Endothelial cell of umbilical vein (primary cell): ENCODE data around the gene GUCY1A1. TPM values are rescaled to one million over a fixed set of nuclear protein-coding genes. Genes with fewer than 3 reads are reported as not detected.

Source experiments
- BruUV-seq: library from RNA; stranded (reverse); fragments of 400-500 nt; replicated peaks from 2 replicates; lab custom pipeline; 2021; lab: Mats Ljungman, UMichigan
- CTCF ChIA-PET: fragments of 300-600, 350-600 bp; sonication (Branson Sonifier 250); formaldehyde crosslinking; loops from one replicate; lab custom pipeline; 2021; ENCODE audit warnings: antibody characterized with exemption, inconsistent platforms; lab: Charles Lee
- POLR2A ChIA-PET: fragments of 300-600, 350-600 bp; sonication (Branson Sonifier 250); formaldehyde crosslinking; loops from one replicate; lab custom pipeline; 2021; ENCODE audit warnings: antibody characterized with exemption, inconsistent platforms; lab: Charles Lee
- DNase-seq: peaks from one replicate; pipeline ENCODE4 v3.0.0-alpha.2; 2011; ENCODE audit warnings: low read depth, low spot score
- FAIRE-seq: peaks from 2 replicates; lab custom pipeline; 2011; peaks lifted over from hg19 to GRCh38; lab: Jason Lieb, UNC
- H2AFZ ChIP-seq: 2 replicates; pipeline ENCODE4 v1.6.0; 2012; ENCODE audit warnings: low read depth, low read length, control low read depth, inconsistent platforms
- H3K27ac ChIP-seq: 2 replicates; pipeline ENCODE4 v1.5.1; 2011; ENCODE audit warnings: low read depth, mild to moderate bottlenecking, control low read depth, low read length, moderate library complexity; ENCODE audit not compliant: insufficient read depth
- H3K27me3 ChIP-seq, 2 experiments: 2 replicates each; pipeline versions ENCODE4 v1.6.0 to v1.6.1; 2011; ENCODE audit warnings: low read length in 2 of 2, mixed read lengths in 1 of 2; ENCODE audit not compliant: control insufficient read depth in 2 of 2, insufficient read depth in 2 of 2
- H3K36me3 ChIP-seq, 2 experiments: 2 replicates in 1 of 2; 3 replicates in 1 of 2; pipeline ENCODE4 v1.5.1; 2011; ENCODE audit warnings: low read length in 2 of 2, mild to moderate bottlenecking in 1 of 2, moderate library complexity in 1 of 2; ENCODE audit not compliant: control insufficient read depth in 2 of 2, insufficient read depth in 2 of 2; ENCODE audit errors: extremely low read depth in 1 of 2
- H3K4me1 ChIP-seq: 3 replicates; pipeline ENCODE4 v1.5.1; 2011; ENCODE audit warnings: mild to moderate bottlenecking, low read length; ENCODE audit not compliant: control insufficient read depth, insufficient read depth; ENCODE audit errors: extremely low read depth
- H3K4me2 ChIP-seq: 2 replicates; pipeline ENCODE4 v1.6.1; 2011; ENCODE audit warnings: low read length, control low read depth, mixed read lengths; ENCODE audit not compliant: insufficient read depth
- H3K4me3 ChIP-seq, 3 experiments: fragments of 200-600 bp in 1 of 3; sonication (generic), shearing (Covaris generic) in 1 of 3; replicated peaks in 1 of 3; 2 replicates each; pipeline ENCODE4 v1.5.1; 2011 to 2016; ENCODE audit warnings: control low read depth in 3 of 3, low read length in 3 of 3, mild to moderate bottlenecking in 2 of 3, inconsistent platforms in 1 of 3, low read depth in 1 of 3, moderate library complexity in 1 of 3; ENCODE audit not compliant: insufficient read depth in 1 of 3
- H3K79me2 ChIP-seq: 2 replicates; pipeline ENCODE4 v1.6.0; 2012; ENCODE audit warnings: low read length, inconsistent platforms; ENCODE audit not compliant: control insufficient read depth, insufficient read depth
- H3K9ac ChIP-seq: replicated peaks from 2 replicates; pipeline ENCODE3; 2011; ENCODE audit warnings: low read length, control low read depth; ENCODE audit not compliant: insufficient read depth; ENCODE audit errors: extremely low read depth
- H3K9me1 ChIP-seq: replicated peaks from 3 replicates; pipeline ENCODE4 v1.6.0; 2011; ENCODE audit warnings: mild to moderate bottlenecking, low read length; ENCODE audit not compliant: control insufficient read depth, insufficient read depth; ENCODE audit errors: extremely low read depth
- H3K9me3 ChIP-seq: replicated peaks from 2 replicates; pipeline ENCODE4 v1.5.1; 2012; ENCODE audit warnings: low read length, inconsistent platforms; ENCODE audit not compliant: control insufficient read depth, insufficient read depth
- H4K20me1 ChIP-seq: replicated peaks from 2 replicates; pipeline ENCODE3; 2011; ENCODE audit warnings: mild to moderate bottlenecking, low read length; ENCODE audit not compliant: control insufficient read depth, insufficient read depth; ENCODE audit errors: extremely low read depth
- EZH2 ChIP-seq: IDR thresholded peaks from 2 replicates; pipeline ENCODE4 v1.6.1; 2012; ENCODE audit warnings: borderline replicate concordance, low read depth, mild to moderate bottlenecking, moderate library complexity, low read length, inconsistent platforms; ENCODE audit not compliant: severe bottlenecking
- FOS ChIP-seq: IDR thresholded peaks from 2 replicates; pipeline ENCODE4 v1.6.1; 2011; ENCODE audit warnings: mild to moderate bottlenecking, low read length, moderate library complexity, borderline replicate concordance; ENCODE audit not compliant: insufficient read depth
- GATA2 ChIP-seq: IDR thresholded peaks from 2 replicates; pipeline ENCODE4 v1.7.0; 2011; ENCODE audit warnings: low read depth, mild to moderate bottlenecking, moderate library complexity, mixed read lengths, low read length; ENCODE audit not compliant: insufficient read length, insufficient read depth
- JUN ChIP-seq: IDR thresholded peaks from 2 replicates; pipeline ENCODE4 v1.6.1; 2011; ENCODE audit warnings: borderline replicate concordance, low read depth; ENCODE audit not compliant: insufficient read length, insufficient read depth
- MYC ChIP-seq: IDR thresholded peaks from one replicate; pipeline ENCODE4 v1.6.1; 2011; ENCODE audit warnings: mild to moderate bottlenecking, low read depth, low read length
- POLR2A ChIP-seq: IDR thresholded peaks from 2 replicates; pipeline ENCODE4 v1.6.1; 2012; ENCODE audit warnings: low read depth, mild to moderate bottlenecking, control low read depth, low read length
- POLR2AphosphoS5 ChIP-seq: IDR thresholded peaks from 2 replicates; pipeline ENCODE4 v1.6.1; 2012; ENCODE audit warnings: low read depth, mild to moderate bottlenecking, control low read depth, low read length, moderate library complexity; ENCODE audit not compliant: insufficient read depth
- dilution Hi-C: fragments of 300-500 bp; cut with MboI; formaldehyde crosslinking; loops from one replicate; pipeline ENCODE4 v1.15.0; 2019; ENCODE audit warnings: low sequenced_read_pairs; ENCODE audit not compliant: extremely low pct_ligation_motif_present
- intact Hi-C: fragments of 100-400 bp; cut with micrococcal nuclease; formaldehyde crosslinking; loops from one replicate; pipeline ENCODE4 v1.10.0; 2022
- polyA plus RNA-seq, 4 experiments: library from polyadenylated mRNA; depleted of rRNA in 3 of 4; stranded (reverse) in 3 of 4; unstranded in 1 of 4; fragments of >200 nt; gene quantifications; 2 replicates each; pipeline versions ENCODE4 v1.2.1 to v1.2.3, GENCODE V29; 2011 to 2012; ENCODE audit warnings: missing spikeins in 1 of 4
- total RNA-seq: library from RNA; stranded (reverse); gene quantifications from 2 replicates; pipeline ENCODE4 v1.2.3, GENCODE V29; 2021
- TF ChIP-seq, protein P1 (sequence below): IDR thresholded peaks from 2 replicates; pipeline ENCODE4 v1.6.1; 2011; ENCODE audit not compliant: insufficient read depth, insufficient read length
- TF ChIP-seq, protein P2 (sequence below), 2 donors: IDR thresholded peaks; 1 replicate in 1 of 2; 2 replicates in 1 of 2; pipeline ENCODE4 v1.5.1; 2011; ENCODE audit warnings: low read length in 2 of 2, mild to moderate bottlenecking in 2 of 2, moderate library complexity in 2 of 2, control low read depth in 1 of 2, inconsistent platforms in 1 of 2, low read depth in 1 of 2; ENCODE audit not compliant: insufficient read depth in 1 of 2; ENCODE audit errors: extremely low read depth in 1 of 2

Gene GUCY1A1
- total and polyA plus RNA-seq, 2 donors (not counting 3 experiments of a cell fraction or from before 2014, with no cell fraction given) = 1.3 to 4.4 TPM

DNA sequence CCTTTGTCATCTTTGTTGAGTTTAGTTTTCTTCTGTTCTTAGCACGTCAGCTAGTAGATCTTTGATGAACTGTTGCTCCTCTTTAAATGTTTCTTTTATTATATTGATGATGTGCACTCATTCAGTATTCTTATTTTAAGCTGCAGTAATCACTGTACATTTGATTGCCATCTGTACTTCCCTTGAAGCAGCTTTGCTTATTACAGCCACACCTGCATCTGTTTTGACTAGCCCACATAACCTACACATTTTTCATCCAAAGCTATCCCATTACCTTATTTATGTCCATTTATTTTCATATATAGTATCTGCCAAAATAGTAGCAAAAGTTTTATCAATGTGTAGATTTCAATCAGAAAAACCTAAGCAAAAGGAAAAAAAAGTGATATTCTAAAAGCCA, 68.3 kb downstream of the GUCY1A1 start:
- no peak overlapping the region for H3K4me2 ChIP-seq
- dilution Hi-C loops (no loop called here), intact Hi-C loops (no loop called here)
- H3K9ac ChIP-seq = no peak overlapping the region
- H2AFZ ChIP-seq = no peak overlapping the region
- no peaks in the 10 kb centered on the region for H3K9me3 ChIP-seq
- no TSS peak for BruUV-seq
- no peaks in the 10 kb centered on the region for H3K79me2 ChIP-seq
- DNase-seq = no peak
- H3K4me1 ChIP-seq = no peaks in the 10 kb centered on the region
- no peak overlapping the region for H3K4me3 ChIP-seq
- ChIA-PET CTCF (interaction anchor here (1.0 to 1.8 kb wide), 2 partner anchors 15 to 24 kb away, joined by 3 to 4 read pairs; partner anchors contain the start of gene GUCY1B1), POLR2A (no interaction called here)
- H3K27me3 ChIP-seq = no peaks in the 10 kb centered on the region
- H3K36me3 ChIP-seq = no peaks in the 10 kb centered on the region
- no peaks in the 10 kb centered on the region for H4K20me1 ChIP-seq
- TF ChIP-seq FOS (no peak), JUN (no peak), GATA2 (no peak), POLR2A (no peak), MYC (no peak), POLR2AphosphoS5 (no peak), EZH2 (no peak)
- TF ChIP-seq, protein P1, sequence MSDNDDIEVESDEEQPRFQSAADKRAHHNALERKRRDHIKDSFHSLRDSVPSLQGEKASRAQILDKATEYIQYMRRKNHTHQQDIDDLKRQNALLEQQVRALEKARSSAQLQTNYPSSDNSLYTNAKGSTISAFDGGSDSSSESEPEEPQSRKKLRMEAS = no peak
- TF ChIP-seq, protein P2, sequence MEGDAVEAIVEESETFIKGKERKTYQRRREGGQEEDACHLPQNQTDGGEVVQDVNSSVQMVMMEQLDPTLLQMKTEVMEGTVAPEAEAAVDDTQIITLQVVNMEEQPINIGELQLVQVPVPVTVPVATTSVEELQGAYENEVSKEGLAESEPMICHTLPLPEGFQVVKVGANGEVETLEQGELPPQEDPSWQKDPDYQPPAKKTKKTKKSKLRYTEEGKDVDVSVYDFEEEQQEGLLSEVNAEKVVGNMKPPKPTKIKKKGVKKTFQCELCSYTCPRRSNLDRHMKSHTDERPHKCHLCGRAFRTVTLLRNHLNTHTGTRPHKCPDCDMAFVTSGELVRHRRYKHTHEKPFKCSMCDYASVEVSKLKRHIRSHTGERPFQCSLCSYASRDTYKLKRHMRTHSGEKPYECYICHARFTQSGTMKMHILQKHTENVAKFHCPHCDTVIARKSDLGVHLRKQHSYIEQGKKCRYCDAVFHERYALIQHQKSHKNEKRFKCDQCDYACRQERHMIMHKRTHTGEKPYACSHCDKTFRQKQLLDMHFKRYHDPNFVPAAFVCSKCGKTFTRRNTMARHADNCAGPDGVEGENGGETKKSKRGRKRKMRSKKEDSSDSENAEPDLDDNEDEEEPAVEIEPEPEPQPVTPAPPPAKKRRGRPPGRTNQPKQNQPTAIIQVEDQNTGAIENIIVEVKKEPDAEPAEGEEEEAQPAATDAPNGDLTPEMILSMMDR (IDR thresholded peaks at IDR 0.05; ENCODE audit: extremely low read depth in 1 of 2, insufficient read depth in 1 of 2, low read depth in 1 of 2, low read length in 2 of 2) = no peak
- no peak for FAIRE-seq
- H3K27ac ChIP-seq = no peak overlapping the region
- H3K9me1 ChIP-seq = no peaks in the 10 kb centered on the region
